GM12872 (cell line): ENCODE measurements around the gene STK38.

Experiments
- CTCF ChIP-seq: IDR thresholded peaks from 3 replicates; pipeline ENCODE4 v1.5.1; 2011; ENCODE audit warnings: low read depth, mild to moderate bottlenecking, low read length, moderate library complexity; ENCODE audit not compliant: insufficient read depth

STK38 gene

GRCh38 chr6:36574679-36575078, 27.4 kb upstream of the STK38 start:
- TF ChIP-seq CTCF = no peak

DNA sequence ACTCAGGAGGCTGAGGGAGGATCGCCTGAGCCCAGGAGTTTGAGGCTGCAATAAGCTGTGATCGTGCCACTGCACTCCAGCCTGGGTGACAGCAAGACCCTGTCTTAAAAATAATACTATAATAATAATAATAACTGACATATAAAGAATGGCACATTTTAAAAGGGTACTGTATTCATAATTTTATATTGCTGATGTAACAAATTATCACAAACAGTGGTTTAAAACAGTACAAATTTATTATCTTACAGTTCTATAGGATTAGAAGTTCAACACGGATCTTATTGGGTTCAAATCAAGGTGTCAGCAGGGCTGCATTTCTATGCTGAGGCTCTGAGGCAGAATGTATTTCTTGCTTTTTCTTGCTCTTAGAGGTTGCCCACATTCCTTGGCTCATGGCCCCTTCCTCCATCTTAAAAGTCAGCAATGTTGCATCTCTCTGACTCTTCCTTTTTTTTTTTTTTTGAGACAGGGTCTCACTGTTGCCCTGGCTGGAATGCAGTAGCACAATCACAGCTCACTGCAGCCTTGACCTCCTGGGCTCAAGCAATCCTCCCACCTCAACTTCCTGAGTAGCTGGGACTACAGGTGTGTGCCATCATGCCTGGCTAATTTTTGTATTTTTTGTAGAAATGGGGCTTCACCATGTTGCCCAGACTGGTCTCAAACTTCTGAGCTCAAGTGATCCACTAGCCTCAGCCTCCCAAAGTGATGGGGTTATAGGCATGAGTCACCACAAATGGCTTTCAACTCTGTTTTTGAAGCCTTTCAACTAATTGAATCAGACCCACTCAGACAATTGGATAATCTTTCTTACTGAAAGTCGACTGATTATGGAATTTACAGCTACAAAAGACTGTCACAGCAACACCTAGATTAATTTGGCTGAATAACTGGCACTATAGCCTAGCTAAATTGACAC, 24.1 kb upstream of the STK38 start:
- TF ChIP-seq CTCF = no peak

- TF ChIP-seq CTCF = no peak
Observed at GRCh38 chr6:36570264-36570663, 23.0 kb upstream of the STK38 start.

DNA sequence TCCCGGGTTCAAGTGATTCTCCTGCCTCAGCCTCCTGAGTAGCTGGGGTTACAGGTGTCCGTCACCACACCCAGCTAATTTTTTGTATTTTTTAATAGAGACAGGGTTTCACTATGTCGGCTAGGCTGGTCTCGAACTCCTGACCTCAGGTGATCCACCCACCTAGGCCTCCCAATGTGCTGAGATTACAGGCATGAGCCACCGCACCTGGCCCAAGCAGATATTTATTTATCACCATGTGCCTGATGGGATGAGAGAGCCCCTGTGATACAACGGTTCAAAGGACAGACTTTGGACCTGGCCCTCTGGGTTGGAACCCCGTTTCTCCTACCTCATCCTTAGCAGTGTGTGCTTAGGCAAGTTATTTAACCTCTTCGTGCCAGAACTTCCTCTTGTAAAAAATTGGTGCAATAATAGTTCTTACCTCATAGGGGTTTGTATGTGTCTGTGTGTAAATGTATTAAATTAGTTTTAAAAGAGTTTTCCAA, 19.2 kb upstream of the STK38 start:
- TF ChIP-seq CTCF = no peak

- TF ChIP-seq CTCF = no peak
Observed at GRCh38 chr6:36563928-36564284, 16.6 kb upstream of the STK38 start.

DNA sequence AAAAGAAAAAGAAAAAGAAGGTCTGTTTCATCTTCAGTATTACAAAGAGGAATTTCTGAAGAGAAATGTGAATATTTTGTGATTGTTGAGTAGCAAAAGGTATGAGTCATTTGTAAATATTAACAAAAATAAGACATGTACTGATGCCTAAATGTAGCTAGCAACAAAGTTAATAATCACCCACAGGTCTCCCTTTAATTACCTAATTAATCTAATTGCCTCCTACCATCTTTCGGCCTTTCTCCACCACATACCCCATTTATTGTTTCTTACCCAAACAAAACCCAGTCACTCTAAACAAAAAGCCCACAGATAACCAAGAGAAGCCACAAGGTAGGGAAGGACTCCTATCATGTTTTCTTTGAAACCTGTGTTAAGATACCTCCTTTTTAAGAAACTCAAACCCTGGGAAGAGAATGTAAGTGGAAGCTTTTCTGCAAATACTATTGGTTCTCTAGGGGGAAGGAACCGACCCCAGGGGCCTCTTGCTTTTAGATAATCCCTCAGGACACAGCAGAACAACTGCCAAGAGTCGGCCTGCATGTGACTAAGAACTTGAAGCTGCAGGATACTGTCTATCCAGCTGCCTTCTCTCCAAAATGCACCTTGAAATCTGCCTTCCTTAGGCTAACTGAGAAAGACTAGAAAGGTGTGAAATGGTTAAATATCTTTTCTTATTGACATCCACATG, 16.1 kb upstream of the STK38 start:
- no peak for TF ChIP-seq CTCF

- TF ChIP-seq CTCF = no peak
Observed at GRCh38 chr6:36560822-36561221, 13.5 kb upstream of the STK38 start.
